GM23338 (cell line): ENCODE results near the gene NCOA7.

ENCODE experiments used
- CREB1 ChIP-seq: fragments of 250-450 bp; sonication (Bioruptor Pico); IDR thresholded peaks from 2 replicates; pipeline ENCODE4 v1.5.0; 2020; ENCODE audit warnings: low read depth, mild to moderate bottlenecking, moderate library complexity
- EZH2 ChIP-seq: fragments of 200-600 bp; sonication (generic); IDR thresholded peaks from one replicate; pipeline ENCODE4 v1.8.0; 2017; ENCODE audit warnings: antibody characterized with exemption, mild to moderate bottlenecking, low read depth; ENCODE audit not compliant: unreplicated experiment
- EZH2phosphoT487 ChIP-seq: fragments of 200-600 bp; sonication (generic); IDR thresholded peaks from one replicate; pipeline ENCODE4 v1.8.1; 2018; ENCODE audit warnings: antibody characterized with exemption; ENCODE audit not compliant: unreplicated experiment
- JUNB ChIP-seq: IDR thresholded peaks from one replicate; pipeline ENCODE4 v1.6.1; 2016; ENCODE audit warnings: antibody characterized with exemption; ENCODE audit not compliant: unreplicated experiment
- POLR2AphosphoS5 ChIP-seq: IDR thresholded peaks from 2 replicates; pipeline ENCODE4 v1.6.1; 2016; ENCODE audit warnings: antibody characterized with exemption, low read depth
- ZNF331 ChIP-seq: fragments of 250-450 bp; sonication (Bioruptor Pico); IDR thresholded peaks from 2 replicates; pipeline ENCODE4 v1.5.0; 2020; ENCODE audit warnings: low read depth, mild to moderate bottlenecking, moderate library complexity
- TF ChIP-seq, protein P1 (sequence below), 2 experiments: fragments of 200-600 bp in 1 of 2; sonication (generic) in 1 of 2; conservative IDR thresholded peaks; 2 replicates each; pipeline versions ENCODE4 v1.5.1 to v1.6.1; 2016 to 2017; ENCODE audit warnings: antibody characterized with exemption in 2 of 2, low read depth in 2 of 2, mild to moderate bottlenecking in 2 of 2, moderate library complexity in 1 of 2
- TF ChIP-seq, protein P2 (sequence below): IDR thresholded peaks from one replicate; pipeline ENCODE4 v1.6.1; 2018; ENCODE audit warnings: antibody characterized with exemption; ENCODE audit not compliant: unreplicated experiment
- TF ChIP-seq, protein P3 (sequence below): IDR thresholded peaks from 2 replicates; pipeline ENCODE4 v1.6.1; 2016; ENCODE audit warnings: antibody characterized with exemption

- TF ChIP-seq, protein P1, sequence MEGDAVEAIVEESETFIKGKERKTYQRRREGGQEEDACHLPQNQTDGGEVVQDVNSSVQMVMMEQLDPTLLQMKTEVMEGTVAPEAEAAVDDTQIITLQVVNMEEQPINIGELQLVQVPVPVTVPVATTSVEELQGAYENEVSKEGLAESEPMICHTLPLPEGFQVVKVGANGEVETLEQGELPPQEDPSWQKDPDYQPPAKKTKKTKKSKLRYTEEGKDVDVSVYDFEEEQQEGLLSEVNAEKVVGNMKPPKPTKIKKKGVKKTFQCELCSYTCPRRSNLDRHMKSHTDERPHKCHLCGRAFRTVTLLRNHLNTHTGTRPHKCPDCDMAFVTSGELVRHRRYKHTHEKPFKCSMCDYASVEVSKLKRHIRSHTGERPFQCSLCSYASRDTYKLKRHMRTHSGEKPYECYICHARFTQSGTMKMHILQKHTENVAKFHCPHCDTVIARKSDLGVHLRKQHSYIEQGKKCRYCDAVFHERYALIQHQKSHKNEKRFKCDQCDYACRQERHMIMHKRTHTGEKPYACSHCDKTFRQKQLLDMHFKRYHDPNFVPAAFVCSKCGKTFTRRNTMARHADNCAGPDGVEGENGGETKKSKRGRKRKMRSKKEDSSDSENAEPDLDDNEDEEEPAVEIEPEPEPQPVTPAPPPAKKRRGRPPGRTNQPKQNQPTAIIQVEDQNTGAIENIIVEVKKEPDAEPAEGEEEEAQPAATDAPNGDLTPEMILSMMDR (conservative IDR thresholded peaks at IDR 0.05; ENCODE audit: low read depth in 2 of 2), result no peak
- TF ChIP-seq JUNB (no peak), POLR2AphosphoS5 (no peak), EZH2phosphoT487 (no peak), EZH2 (no peak), CREB1 (CRISPR knock-in tag) (no peak), ZNF331 (CRISPR knock-in tag) (no peak)
- TF ChIP-seq, protein P2, sequence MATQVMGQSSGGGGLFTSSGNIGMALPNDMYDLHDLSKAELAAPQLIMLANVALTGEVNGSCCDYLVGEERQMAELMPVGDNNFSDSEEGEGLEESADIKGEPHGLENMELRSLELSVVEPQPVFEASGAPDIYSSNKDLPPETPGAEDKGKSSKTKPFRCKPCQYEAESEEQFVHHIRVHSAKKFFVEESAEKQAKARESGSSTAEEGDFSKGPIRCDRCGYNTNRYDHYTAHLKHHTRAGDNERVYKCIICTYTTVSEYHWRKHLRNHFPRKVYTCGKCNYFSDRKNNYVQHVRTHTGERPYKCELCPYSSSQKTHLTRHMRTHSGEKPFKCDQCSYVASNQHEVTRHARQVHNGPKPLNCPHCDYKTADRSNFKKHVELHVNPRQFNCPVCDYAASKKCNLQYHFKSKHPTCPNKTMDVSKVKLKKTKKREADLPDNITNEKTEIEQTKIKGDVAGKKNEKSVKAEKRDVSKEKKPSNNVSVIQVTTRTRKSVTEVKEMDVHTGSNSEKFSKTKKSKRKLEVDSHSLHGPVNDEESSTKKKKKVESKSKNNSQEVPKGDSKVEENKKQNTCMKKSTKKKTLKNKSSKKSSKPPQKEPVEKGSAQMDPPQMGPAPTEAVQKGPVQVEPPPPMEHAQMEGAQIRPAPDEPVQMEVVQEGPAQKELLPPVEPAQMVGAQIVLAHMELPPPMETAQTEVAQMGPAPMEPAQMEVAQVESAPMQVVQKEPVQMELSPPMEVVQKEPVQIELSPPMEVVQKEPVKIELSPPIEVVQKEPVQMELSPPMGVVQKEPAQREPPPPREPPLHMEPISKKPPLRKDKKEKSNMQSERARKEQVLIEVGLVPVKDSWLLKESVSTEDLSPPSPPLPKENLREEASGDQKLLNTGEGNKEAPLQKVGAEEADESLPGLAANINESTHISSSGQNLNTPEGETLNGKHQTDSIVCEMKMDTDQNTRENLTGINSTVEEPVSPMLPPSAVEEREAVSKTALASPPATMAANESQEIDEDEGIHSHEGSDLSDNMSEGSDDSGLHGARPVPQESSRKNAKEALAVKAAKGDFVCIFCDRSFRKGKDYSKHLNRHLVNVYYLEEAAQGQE, result no peak
- TF ChIP-seq, protein P3, sequence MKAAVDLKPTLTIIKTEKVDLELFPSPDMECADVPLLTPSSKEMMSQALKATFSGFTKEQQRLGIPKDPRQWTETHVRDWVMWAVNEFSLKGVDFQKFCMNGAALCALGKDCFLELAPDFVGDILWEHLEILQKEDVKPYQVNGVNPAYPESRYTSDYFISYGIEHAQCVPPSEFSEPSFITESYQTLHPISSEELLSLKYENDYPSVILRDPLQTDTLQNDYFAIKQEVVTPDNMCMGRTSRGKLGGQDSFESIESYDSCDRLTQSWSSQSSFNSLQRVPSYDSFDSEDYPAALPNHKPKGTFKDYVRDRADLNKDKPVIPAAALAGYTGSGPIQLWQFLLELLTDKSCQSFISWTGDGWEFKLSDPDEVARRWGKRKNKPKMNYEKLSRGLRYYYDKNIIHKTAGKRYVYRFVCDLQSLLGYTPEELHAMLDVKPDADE, result no peak
These were observed 55.7 kb downstream of the NCOA7 start for GRCh38 chr6:125846292-125847024.
